Astrocyte of the cerebellum (primary cell): ENCODE results near the gene TRHDE.

Experiments used
- DNase-seq: peaks from one replicate; pipeline ENCODE4 v3.0.0-alpha.2; 2011; ENCODE audit warnings: low read depth
- H3K4me3 ChIP-seq: 2 replicates; pipeline ENCODE4 v1.5.1; 2011; ENCODE audit warnings: mild to moderate bottlenecking, low read depth, low read length, moderate library complexity
- in situ Hi-C: cut with HindIII; loops from 2 replicates; pipeline ENCODE4 v1.10.0; 2017; ENCODE audit warnings: low sequenced_read_pairs
- TF ChIP-seq, protein P1 (sequence below): IDR thresholded peaks from 2 replicates; pipeline ENCODE4 v1.5.1; 2012; ENCODE audit warnings: low read length, low read depth, moderate library complexity, mild to moderate bottlenecking; ENCODE audit errors: missing control alignments

TRHDE gene

DNA sequence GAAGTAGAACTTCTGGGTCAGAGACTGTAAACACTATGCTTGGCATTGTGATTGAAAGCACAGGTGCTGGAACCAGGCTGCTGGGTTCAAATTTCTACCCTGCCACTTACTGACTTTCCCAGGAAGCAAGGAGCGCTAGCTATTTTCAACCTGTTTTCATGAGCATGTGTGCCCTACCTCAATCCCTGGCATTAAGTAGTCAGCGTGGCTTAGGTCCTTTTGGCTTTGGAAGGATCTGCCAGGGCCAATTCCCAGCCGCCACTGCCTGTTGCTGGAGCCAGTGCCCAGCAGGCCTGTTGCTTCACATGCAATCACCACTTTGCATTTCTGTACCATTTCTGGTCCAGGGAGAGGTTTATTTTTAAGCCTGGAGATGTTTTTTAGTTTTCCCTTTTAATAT, 196.3 kb downstream of the TRHDE start:
- H3K4me3 ChIP-seq = no peak overlapping the region
- DNase-seq = no peak
- TF ChIP-seq, protein P1, sequence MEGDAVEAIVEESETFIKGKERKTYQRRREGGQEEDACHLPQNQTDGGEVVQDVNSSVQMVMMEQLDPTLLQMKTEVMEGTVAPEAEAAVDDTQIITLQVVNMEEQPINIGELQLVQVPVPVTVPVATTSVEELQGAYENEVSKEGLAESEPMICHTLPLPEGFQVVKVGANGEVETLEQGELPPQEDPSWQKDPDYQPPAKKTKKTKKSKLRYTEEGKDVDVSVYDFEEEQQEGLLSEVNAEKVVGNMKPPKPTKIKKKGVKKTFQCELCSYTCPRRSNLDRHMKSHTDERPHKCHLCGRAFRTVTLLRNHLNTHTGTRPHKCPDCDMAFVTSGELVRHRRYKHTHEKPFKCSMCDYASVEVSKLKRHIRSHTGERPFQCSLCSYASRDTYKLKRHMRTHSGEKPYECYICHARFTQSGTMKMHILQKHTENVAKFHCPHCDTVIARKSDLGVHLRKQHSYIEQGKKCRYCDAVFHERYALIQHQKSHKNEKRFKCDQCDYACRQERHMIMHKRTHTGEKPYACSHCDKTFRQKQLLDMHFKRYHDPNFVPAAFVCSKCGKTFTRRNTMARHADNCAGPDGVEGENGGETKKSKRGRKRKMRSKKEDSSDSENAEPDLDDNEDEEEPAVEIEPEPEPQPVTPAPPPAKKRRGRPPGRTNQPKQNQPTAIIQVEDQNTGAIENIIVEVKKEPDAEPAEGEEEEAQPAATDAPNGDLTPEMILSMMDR = no peak
- in situ Hi-C loops = no loop called here

DNA sequence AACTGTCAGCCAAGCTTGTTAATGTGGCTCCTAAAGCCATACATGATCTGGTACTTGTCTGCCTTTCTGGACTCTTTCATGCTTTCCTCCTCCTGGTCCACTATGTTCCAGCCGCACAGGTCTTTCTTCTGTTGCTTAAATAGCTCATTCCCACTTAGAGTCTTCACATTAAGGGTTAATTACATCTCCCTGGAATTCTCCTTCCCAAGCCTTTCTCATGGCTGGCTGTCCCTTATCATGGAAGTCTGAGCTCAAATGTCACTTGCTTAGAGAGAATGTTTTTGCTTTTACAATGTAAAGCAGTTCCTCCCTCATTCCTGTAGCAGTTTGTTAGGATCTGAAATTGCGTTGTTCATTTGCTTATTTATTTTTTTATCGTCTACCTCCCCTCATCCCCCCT, 199.6 kb downstream of the TRHDE start:
- in situ Hi-C loops = no loop called here
- no peak overlapping the region for H3K4me3 ChIP-seq
- no peak for DNase-seq
- TF ChIP-seq, protein P1 = no peak

DNA sequence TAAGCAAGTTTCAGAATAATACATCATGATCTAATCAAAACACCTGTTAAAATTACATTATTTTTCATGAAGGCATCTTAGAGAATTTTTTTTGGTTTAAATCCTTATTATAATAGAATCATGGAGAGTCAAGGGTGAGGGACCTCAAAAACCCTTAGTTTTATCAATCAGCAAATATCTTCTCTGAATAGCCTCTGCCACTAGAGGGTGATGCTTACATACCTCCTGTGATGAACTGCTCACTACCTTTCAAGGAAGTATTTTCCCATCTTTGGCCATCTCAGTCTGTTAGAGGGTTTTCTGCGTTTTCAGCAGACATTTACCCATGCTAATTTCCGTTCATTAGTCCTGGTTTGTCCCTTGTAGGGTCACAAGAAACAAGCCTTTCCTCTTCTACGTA, 200.2 kb downstream of the TRHDE start:
- no peak overlapping the region for H3K4me3 ChIP-seq
- DNase-seq = no peak
- TF ChIP-seq, protein P1 = no peak
- in situ Hi-C loops = no loop called here

DNA sequence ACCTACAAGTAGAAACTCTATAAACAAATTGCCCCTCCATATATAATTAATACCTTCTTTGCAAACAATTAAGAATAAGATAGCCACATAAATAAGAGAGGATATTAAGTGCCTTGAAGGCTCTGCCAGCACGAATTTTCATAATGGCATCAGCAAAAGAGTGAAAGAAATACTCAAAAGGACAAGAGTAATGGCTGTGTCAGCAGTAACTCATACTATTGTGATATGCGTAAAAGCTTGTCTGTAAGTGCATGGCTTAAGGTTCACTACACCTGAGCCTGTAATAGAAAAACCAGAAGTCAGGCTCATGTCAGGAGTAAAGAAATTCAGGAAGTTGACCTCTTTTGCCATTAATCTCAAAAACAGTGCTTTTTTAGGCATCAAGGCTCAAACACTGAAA, 204.1 kb downstream of the TRHDE start:
- H3K4me3 ChIP-seq = no peak overlapping the region
- no peak for DNase-seq
- TF ChIP-seq, protein P1 = no peak
- in situ Hi-C loops = no loop called here

DNA sequence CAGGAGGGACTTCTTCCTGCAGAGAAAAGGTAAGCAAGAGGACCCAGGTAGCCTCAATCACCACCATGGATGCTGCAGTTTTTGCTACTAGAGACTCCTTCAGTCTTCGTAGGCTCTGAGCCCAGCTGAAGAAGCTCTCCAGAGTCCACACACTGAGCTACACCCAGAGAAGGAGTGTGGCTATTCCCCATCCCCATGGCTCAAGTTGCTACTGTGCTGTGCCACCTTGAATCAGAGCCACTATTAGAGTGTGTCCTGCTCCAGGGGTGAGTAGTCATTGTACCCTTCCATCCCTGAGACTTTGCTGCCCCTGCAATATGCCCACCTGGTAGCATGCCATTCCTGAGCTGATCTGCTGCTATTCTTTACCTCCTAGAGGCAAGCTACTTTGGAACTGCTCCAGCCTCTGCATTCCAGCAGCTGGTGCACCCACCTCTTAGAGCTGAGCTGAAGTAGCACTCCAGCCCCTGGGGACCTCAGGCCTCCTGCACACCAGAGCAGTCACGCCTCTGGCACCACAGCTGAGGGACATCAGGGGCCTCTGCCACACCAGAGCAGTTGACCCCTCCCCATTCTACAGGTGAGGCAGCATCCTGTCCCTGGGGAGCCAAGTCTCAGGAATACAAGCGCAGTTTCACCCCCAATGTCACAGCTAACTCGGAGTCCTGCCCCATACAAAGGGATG, 213.0 kb downstream of the TRHDE start:
- TF ChIP-seq, protein P1 = no peak
- in situ Hi-C loops = no loop called here
- no peak for DNase-seq
- H3K4me3 ChIP-seq = no peak overlapping the region

DNA sequence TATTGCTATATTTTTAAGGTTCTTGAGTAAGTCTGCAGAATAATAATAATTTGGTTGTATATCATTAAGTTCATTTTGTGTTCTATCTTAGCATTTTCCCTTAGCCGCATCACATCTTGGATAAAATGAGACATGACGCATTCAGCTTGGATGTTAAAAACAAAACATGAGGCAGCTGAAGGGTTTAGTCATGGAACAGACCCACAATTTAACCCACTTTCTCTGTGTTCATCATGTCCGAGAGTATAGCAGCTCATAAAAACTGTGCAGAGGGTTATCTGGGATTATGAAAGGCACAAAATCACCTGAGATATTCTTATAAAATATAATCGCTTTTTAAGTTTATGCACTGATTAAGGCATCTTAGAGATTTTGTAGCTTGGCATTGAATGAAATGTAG, 219.3 kb downstream of the TRHDE start:
- in situ Hi-C loops = no loop called here
- TF ChIP-seq, protein P1 = no peak
- no peak for DNase-seq

More for the DNA sequence above, 219.3 kb downstream of the TRHDE start:
- H3K4me3 ChIP-seq = no peak overlapping the region
